Inferior parietal cortex (tissue), 1 donor: ENCODE data around the gene PBRM1.
"Not testable (repeated sequence)": the region's sequence is repeated elsewhere in the genome, so short reads cannot be mapped to it uniquely, and the experiment has no call there.

Source experiments
- DNase-seq: peaks from one replicate; pipeline ENCODE4 v3.0.0-alpha.2; 2016; ENCODE audit errors: extremely low spot score

PBRM1 gene

DNA sequence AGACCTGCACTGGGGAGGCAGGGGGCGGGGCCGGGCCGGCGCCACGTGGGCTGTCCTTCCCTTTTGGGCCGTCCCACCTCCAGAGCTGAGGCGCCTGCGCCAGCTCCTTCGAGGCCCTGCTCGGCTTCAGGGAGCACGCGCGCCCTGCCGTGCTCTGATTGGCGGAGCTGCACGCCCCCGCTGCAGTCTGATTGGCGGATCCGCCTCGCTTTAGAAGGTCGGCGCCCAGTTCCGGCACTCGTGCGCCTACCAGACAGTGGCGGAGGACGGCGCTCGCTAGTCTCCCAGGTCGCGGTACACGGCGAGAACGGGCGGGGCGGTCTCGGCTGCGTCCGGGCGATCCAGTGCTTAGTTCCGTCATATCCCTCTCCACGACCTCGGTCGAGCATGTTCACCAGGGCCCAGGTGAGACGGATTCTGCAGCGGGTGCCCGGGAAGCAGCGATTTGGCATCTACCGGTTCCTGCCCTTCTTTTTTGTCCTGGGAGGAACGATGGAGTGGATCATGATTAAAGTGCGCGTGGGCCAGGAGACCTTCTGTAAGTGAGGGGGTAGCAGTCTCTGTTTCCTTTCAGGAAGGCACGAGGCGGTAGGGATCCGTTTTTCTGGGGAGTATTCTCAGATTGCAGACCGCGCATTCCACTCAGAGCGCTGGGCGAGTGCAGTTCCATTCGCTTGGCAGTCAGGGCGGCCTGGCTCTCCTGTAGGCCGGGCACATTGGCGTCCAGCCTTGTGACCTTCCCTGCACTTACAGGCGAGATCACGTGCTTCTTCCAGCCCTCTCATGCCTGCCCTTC, 149.1 kb downstream of the PBRM1 start, which contains the start of gene UQCC5:
UQCC5 (plus strand) TSS at position 237 of the 796 bp plus-strand sequence; CDS start at position 388, 151 bp downstream.
- DNase-seq, result peak; percentile 97

DNA sequence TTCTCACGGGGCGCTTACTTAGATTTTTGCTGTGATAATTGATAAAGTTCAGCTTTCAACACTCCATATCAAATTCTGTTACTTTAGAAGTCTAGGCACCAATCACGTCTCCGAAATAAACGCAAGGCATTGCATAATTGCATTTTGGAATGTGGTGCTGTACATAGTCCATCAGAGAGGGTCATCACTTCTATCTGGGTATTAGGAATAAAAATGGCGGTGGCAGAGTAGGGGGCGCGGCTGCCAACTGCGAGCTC, 149.7 kb downstream of the PBRM1 start:
- DNase-seq, result no peak

- DNase-seq, result no peak
Observed at GRCh38 chr3:52535411-52536111, 150.2 kb downstream of the PBRM1 start.

DNA sequence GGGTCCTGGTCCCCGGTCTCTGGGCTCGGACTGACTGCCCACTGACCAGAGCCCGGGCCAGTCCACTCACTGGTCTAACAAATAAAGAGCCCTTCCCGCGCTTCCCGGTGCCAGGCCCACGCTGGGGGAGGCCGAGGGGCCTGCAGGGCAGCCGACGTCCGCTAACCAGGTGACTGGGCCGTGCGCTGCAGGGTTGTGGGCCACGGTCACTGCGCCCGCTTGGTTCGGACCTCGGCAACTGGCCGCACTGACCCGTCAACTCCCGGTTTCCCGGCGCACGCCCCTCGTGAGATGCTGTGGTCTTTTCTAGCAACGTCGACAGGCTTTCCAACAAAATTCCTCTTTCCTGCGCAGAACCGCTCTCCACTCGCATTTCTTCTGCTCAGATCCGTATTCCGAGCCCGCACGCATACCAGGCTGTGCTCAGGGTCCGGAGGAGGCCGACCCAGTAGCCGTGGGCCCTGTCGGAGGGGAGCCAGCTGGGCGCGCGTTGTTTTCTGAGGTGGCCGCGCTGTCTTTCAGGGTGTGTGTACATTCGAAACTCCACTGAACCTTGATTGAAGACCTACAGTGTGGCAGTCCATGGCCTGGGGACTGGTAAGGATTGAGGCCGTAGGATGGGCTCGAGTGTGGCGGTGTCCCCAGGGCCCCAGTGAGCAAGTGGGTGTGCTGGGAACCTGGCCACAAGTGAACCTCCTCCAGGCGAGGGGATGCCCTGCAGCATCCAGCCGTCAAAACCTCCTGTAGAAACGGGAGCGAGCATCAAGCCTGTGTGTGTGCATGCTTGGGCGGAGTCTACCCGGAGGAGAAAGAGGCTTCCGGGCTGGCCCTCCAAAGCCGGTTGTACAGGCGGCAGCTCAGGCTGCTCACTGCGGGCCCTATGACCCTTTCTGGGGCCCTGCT, 151.2 kb downstream of the PBRM1 start:
- no peak for DNase-seq

DNA sequence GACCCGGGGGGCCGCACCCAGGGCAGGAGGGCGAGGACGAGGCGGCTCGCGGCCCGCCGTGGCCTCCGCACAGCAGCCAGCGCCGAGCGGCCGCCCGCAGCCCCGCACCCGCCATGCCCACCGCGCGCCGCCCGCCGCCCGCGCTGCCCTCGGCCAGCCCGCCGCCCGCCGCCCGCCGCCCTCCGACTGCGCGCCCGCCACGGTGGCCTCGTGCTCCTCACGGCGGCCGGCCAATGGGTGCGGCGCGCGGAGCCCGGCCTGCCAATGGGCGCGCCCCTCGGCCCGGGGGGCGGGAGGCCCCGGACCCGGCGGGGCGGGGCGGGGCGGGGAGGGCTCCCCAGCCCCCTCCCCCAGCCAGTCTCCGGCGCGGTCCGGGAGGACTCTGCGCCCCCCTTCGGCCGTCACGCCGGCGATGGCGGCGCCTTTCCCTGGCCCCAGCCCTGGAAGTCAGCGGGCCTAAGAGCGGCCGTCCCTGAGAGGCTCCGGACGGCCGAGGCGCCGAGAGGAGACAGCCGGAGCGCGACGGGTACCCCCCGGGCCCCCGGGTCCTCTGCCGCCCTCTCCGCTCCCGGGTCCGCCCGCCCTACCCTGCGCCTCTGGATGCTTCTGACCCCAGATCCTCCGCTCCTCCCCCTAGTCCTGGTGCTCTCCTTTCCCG, 152.0 kb downstream of the PBRM1 start, which contains the start of gene NT5DC2:
NT5DC2 (minus strand) TSS at position 235 of the 658 bp plus-strand sequence; CDS start at position 115, 120 bp downstream.
- no peak for DNase-seq

GRCh38 chr3:52532838-52533622, 152.7 kb downstream of the PBRM1 start:
- DNase-seq, result no peak

DNA sequence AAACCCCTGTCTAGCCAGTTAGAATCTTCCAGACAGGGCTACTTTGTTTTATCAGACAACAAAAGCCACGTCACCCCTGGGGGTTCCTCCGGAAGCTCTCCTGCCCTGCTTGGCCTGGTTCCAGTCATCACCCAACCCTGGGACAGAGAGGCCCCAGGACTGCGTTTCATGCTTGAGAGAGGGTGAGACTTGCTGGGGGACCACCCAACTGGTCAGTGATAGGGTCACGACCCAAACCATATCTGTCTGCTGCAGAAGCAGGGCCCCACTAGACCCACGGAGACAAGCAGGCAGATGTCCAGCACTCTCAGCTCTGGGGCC, 153.2 kb downstream of the PBRM1 start:
- no peak for DNase-seq

- no peak for DNase-seq
Observed at GRCh38 chr3:52531860-52532516, 153.7 kb downstream of the PBRM1 start.

DNA sequence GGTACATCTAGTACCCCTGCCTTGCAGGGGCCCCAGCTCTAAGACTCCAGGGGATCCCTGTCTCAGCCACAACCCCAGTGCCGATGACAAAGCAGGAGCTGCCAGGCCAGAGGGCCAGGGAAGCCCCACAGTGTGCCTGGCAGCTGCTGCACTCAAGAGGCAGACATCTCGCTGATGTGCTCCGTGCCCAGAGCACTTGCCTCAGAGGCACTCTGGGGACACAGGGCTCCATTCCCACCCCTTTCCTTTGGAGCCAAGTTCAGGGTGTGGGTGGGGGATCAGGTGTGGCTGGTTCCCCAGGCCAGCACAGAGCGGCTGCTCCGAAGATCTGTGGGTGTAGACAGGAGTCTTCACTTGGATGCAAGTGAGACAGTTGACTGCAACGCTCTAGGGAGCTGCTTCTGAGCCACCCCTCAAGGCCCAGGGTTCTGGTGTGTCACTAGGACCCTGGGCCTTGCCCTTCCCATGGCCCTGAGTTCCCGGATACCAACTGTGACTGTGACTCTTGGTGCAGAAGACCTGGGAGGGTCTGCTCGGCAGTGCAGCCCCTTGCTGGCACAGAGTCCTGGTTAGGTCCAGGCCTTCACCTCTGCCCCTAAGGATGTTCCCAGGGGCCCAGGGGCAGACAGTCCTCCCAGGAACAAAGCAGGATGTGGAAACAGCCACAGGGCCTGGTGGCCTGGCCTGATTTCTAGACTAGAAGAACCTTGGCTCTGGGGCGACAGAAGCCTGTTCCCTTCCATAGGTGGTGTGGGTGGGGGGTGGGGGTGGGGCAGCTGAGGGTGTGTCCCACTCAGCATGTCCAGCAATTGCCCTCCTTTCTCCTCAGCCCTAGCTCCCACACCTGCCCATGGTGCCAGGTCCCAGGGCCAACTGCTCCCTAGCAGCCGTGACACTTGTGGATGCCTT, 154.5 kb downstream of the PBRM1 start:
- DNase-seq, result no peak

GRCh38 chr3:52529376-52530333, 156.1 kb downstream of the PBRM1 start:
- DNase-seq, result no peak

DNA sequence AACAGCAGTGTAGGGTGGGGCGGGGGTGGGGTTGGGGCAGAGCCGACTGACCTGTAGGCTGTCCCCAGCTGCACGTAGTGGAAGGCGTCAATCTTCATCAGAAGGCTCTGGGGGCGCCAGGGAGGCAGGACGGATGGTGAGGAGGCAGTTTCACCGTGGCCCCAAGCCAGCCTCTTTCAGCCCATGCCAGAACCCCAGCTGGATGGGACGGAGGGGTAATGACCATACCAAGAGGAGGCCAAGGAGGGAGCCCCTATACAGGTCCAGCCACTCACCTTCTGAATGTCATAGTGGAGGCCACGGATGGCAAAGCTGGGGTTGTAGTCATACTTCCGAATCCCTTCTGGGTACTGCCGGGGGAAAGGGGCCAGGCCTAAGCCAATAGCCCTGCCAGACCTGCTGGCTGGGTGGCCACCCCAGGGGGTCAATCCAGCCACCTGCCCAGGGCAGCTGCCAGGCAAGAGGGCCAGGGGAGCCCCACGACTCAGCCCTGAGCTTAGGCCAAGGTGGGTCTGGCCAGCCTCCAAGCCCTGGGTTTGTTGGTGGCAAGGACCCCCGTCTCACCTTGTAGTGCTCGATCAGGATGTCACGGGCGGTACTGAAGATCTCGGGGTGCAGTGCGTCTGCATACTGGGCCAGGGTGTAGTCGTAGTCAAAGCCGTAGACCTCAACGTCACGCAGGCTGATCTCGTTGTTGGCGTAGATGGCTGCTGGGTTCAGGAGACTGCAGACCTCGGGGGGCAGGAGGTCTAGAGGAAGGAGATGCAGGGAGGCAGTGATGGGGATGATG, 156.9 kb downstream of the PBRM1 start:
- no peak for DNase-seq

DNA sequence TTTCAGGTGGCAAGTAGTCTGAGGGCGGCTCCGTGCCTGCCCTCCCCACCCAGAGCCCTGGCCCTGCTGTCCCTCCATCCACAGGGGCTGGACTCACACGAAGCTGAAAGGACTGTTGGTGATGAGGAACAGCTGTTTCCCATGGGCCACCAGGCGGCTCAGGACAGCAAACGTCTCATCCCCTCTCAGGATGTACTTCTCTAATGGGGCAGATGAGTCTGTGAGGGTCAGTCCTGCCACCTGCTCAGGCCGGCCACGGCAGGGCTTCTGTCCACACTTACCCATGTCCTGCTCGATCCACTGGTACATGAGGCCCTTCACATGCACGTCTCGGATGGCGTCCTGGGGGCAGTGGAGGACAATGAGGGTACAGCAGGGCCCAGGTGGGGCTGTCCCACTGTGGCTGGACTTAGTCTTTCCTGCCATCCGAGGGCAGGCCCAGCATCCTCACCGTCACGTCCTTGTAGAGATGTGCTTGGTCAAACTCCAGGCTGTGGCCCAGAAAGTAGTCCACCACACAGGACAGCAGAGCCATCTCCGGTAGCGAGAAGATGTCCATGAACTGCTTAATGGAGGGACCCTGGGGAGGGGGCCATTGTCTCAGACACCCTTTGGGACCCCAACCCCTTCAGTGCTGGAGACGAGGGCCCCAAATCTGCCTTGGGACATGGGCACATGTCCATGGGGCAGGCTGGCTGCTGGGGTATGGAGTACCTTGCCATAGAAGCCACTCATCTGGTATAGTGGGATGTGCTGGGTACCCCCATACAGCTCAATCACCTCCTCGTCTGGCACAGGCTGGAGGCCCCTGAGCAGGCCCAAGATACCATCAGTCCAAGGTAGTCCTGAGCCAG, 157.8 kb downstream of the PBRM1 start:
- DNase-seq, result no peak

GRCh38 chr3:52527039-52527731, 158.5 kb downstream of the PBRM1 start:
- no peak for DNase-seq

DNA sequence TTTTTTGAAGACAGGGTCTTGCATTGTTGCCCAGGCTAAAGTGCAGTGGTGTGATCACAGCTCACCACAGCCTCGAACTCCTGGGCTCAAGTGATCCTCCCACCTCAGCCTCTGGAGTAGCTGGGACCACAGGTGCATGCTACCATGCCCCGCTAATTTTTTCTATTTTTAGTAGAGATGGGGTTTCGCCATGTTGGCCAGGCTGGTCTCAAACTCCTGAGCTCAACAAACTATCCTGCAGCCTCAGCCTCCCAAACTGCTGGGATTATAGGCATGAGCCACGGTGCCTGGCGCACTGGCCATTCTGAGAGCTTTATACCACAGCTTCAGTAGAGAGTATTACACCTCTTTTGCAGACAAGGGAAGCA, 159.1 kb downstream of the PBRM1 start:
- not testable (repeated sequence) for DNase-seq

DNA sequence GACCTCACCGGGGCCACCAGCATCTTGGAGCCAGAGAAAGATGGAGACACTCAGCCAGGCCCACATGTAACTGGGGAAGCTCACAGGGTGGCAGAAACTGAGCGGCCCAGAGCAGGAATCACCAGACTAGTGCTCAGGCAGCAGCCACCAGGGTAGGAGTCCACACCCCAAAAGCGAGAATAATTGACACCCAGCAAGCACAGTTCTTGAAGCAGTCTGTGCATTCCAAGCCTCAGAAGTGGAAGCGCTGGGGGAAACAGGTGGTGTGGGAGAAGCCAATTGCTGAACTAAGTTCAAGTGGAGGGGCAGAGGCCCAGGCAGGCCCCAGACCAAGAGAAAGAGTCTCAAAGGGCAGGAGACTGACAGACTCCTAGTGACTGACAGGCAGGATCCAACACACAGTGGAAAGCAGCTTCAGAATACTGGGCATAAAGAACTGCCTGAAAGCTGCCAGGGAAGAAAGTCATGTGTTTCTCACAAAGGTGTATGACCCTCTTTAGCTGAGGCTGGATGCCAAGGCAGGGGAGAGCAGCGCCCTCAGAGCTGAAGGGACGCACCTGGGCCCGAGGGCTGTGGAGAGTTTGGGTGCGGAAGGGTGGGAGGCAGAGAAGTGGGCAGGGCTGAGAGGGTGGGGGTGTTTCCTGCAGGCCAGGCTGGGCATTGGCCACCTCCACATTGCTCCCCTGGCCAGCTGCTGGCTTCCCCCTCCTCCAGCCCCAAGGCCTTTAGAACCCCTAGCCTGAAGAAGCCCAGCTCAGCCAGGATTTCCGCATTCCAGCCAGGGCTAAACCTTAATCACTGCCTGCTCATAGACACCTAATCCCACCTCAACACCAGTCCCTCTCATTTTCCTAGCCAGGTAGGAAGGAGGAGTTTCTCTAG, 159.8 kb downstream of the PBRM1 start:
- DNase-seq, result no peak
